Body of pancreas (tissue), 4 donors: Measurements from ENCODE around the gene VPS37B.

Experiments used
- CTCF ChIP-seq, 7 experiments: fragments of 450-650 bp in 4 of 7; fragments of 200-600 bp in 3 of 7; sonication (generic) in 3 of 7; IDR thresholded peaks; one replicate each; pipeline ENCODE4 v1.5.1; 2016 to 2019; ENCODE audit warnings: antibody characterized with exemption in 7 of 7
- POLR2A ChIP-seq, 3 donors: fragments of 450-650 bp; IDR thresholded peaks; one replicate each; pipeline ENCODE4 v1.6.1; 2016; ENCODE audit warnings: antibody characterized with exemption in 3 of 3, mild to moderate bottlenecking in 2 of 3

GRCh38 chr12:122854554-122854953, 41.4 kb downstream of the VPS37B start:
- TF ChIP-seq POLR2A (IDR thresholded peaks at IDR 0.05) (no peak), CTCF (IDR thresholded peaks at IDR 0.05) (no peak)
